ENCODE results near the gene ANO6. TPM values are rescaled to one million over a fixed set of nuclear protein-coding genes. Genes with fewer than 3 reads are reported as not detected.

ANO6 gene
- total RNA-seq, 1 experiment from 2014 or later: 46.8 TPM

GRCh38 chr12:45415393-45415817 lies 199.5 kb downstream of the ANO6 start:
- Mint-ChIP-seq H3K4me1 (no peaks in the 10 kb centered on the region), H3K36me3 (peaks cover 22% of the 10 kb centered on the region), H3K27me3 (ENCODE audit: low read depth) (no peaks in the 10 kb centered on the region), H3K9me3 (no peaks in the 10 kb centered on the region), H3K27ac (no peak overlapping the region), H3K4me3 (no peak overlapping the region)
- no peak for TF ChIP-seq RELA (CRISPR knock-in tag; IDR thresholded peaks at IDR 0.05; ENCODE audit: borderline replicate concordance)
- TF ChIP-seq TP53 (CRISPR knock-in tag; IDR thresholded peaks at IDR 0.05): no peak
- TF ChIP-seq ATF1 (CRISPR knock-in tag; IDR thresholded peaks at IDR 0.05): no peak
- TF ChIP-seq E2F1 (CRISPR knock-in tag; IDR thresholded peaks at IDR 0.05): no peak
- TF ChIP-seq EMX1 (CRISPR knock-in tag; IDR thresholded peaks at IDR 0.05): no peak
- TF ChIP-seq JUN (CRISPR knock-in tag; IDR thresholded peaks at IDR 0.05): no peak
- no peak for TF ChIP-seq ERG (CRISPR knock-in tag; IDR thresholded peaks at IDR 0.05)
- no peak for TF ChIP-seq ZNF281 (CRISPR knock-in tag; IDR thresholded peaks at IDR 0.05)
- no peak for TF ChIP-seq E2F4 (CRISPR knock-in tag; IDR thresholded peaks at IDR 0.05; ENCODE audit: borderline replicate concordance, low read depth)
- TF ChIP-seq ZNF232 (CRISPR knock-in tag; IDR thresholded peaks at IDR 0.05): no peak
- no peak for TF ChIP-seq GTF2I (CRISPR knock-in tag; conservative IDR thresholded peaks at IDR 0.05)
- no peak for TF ChIP-seq TEAD4 (CRISPR knock-in tag; IDR thresholded peaks at IDR 0.05)
- no peak for TF ChIP-seq ATF6 (CRISPR knock-in tag; IDR thresholded peaks at IDR 0.05)
- no peak for TF ChIP-seq NFATC4 (CRISPR knock-in tag; IDR thresholded peaks at IDR 0.05)
- TF ChIP-seq PRRX2 (CRISPR knock-in tag; IDR thresholded peaks at IDR 0.05): no peak
- no peak for TF ChIP-seq TCF7 (CRISPR knock-in tag; IDR thresholded peaks at IDR 0.05; ENCODE audit: low read depth)
- no peak for TF ChIP-seq IRF2 (CRISPR knock-in tag; IDR thresholded peaks at IDR 0.05; ENCODE audit: borderline replicate concordance, low read depth)
- TF ChIP-seq ETV6 (CRISPR knock-in tag; IDR thresholded peaks at IDR 0.05): no peak
- TF ChIP-seq ZNF423 (CRISPR knock-in tag; IDR thresholded peaks at IDR 0.05): no peak
- no peak for TF ChIP-seq MYBL2 (CRISPR knock-in tag; IDR thresholded peaks at IDR 0.05)
- no peak for ATAC-seq
- no peak for DNase-seq (ENCODE audit: low spot score)
- ChIA-PET POLR2A (no interaction called here), CTCF (interaction anchor here (1.4 kb wide), 1 partner anchor 245 kb away, joined by 3 read pairs; no protein-coding TSS in a partner anchor)

GRCh38 chr12:45416126-45416525 lies 200.2 kb downstream of the ANO6 start:
- Mint-ChIP-seq H3K4me3 (no peak overlapping the region), H3K27ac (no peak overlapping the region), H3K4me1 (no peaks in the 10 kb centered on the region), H3K9me3 (no peaks in the 10 kb centered on the region), H3K36me3 (peaks cover 21% of the 10 kb centered on the region), H3K27me3 (ENCODE audit: low read depth) (no peaks in the 10 kb centered on the region)
- ChIA-PET POLR2A (no interaction called here), CTCF (no interaction called here)
- DNase-seq (ENCODE audit: low spot score): no peak
- ATAC-seq: no peak
- TF ChIP-seq ATF1 (CRISPR knock-in tag; IDR thresholded peaks at IDR 0.05): no peak
- TF ChIP-seq ATF2 (CRISPR knock-in tag; IDR thresholded peaks at IDR 0.05; ENCODE audit: borderline replicate concordance, low read depth): no peak
- no peak for TF ChIP-seq E2F4 (CRISPR knock-in tag; IDR thresholded peaks at IDR 0.05; ENCODE audit: borderline replicate concordance, low read depth)
- no peak for TF ChIP-seq ESRRA (CRISPR knock-in tag; IDR thresholded peaks at IDR 0.05; ENCODE audit: borderline replicate concordance)

All from WTC11 (cell line).